ENCODE measurements around the gene RNF212B.
"Not testable (repeated sequence)": the region's sequence is repeated elsewhere in the genome, so short reads cannot be mapped to it uniquely, and the experiment has no call there.

Gene RNF212B

GRCh38 chr14:23242076-23242475 lies 4.3 kb downstream of the RNF212B start:
- DNase-seq (ENCODE audit: low spot score), result no peak

GRCh38 chr14:23243066-23243465 lies 5.3 kb downstream of the RNF212B start:
- DNase-seq (ENCODE audit: low spot score), result no peak

GRCh38 chr14:23245282-23245681 lies 7.5 kb downstream of the RNF212B start:
- DNase-seq (ENCODE audit: low spot score), result no peak

GRCh38 chr14:23248601-23249000 lies 10.9 kb downstream of the RNF212B start:
- DNase-seq (ENCODE audit: low spot score), result no peak

- no peak for DNase-seq (ENCODE audit: low spot score)
These were observed 12.1 kb downstream of the RNF212B start for GRCh38 chr14:23249824-23250223.

GRCh38 chr14:23252006-23252405 lies 14.3 kb downstream of the RNF212B start:
- no peak for DNase-seq (ENCODE audit: low spot score)

GRCh38 chr14:23252420-23253333 lies 14.9 kb downstream of the RNF212B start:
- DNase-seq (ENCODE audit: low spot score), result no peak

- no peak for DNase-seq (ENCODE audit: low spot score)
These were observed 20.5 kb downstream of the RNF212B start for GRCh38 chr14:23258256-23258655.

- DNase-seq (ENCODE audit: low spot score), result no peak
These were observed 21.7 kb downstream of the RNF212B start for GRCh38 chr14:23259426-23259825.

- not testable (repeated sequence) for DNase-seq (ENCODE audit: low spot score)
These were observed 23.1 kb downstream of the RNF212B start for GRCh38 chr14:23260849-23261248.

GRCh38 chr14:23269193-23269592 lies 31.5 kb downstream of the RNF212B start:
- no peak for DNase-seq (ENCODE audit: low spot score)

GRCh38 chr14:23275412-23275811 lies 37.7 kb downstream of the RNF212B start:
- DNase-seq (ENCODE audit: low spot score), result no peak

GRCh38 chr14:23277189-23277588 lies 39.5 kb downstream of the RNF212B start:
- no peak for DNase-seq (ENCODE audit: low spot score)

- not testable (repeated sequence) for DNase-seq (ENCODE audit: low spot score)
These were observed 40.2 kb downstream of the RNF212B start for GRCh38 chr14:23277928-23278327.

GRCh38 chr14:23281247-23281646 lies 43.5 kb downstream of the RNF212B start:
- no peak for DNase-seq (ENCODE audit: low spot score)

GRCh38 chr14:23284654-23285529 lies 47.2 kb downstream of the RNF212B start:
- DNase-seq (ENCODE audit: low spot score), result peak; percentile 53

GRCh38 chr14:23285530-23286019 lies 47.8 kb downstream of the RNF212B start:
- peak; percentile 48 for DNase-seq (ENCODE audit: low spot score)

GRCh38 chr14:23286020-23286901 lies 48.5 kb downstream of the RNF212B start, which contains the start of gene HOMEZ:
Gene HOMEZ, minus strand, starts transcription at chr14:23286132. Its CDS starts 180 bp downstream, at chr14:23285952.
- DNase-seq (ENCODE audit: low spot score), result peak; percentile 97

GRCh38 chr14:23286902-23287479 lies 49.3 kb downstream of the RNF212B start:
- no peak for DNase-seq (ENCODE audit: low spot score)

GRCh38 chr14:23294734-23295561 lies 57.2 kb downstream of the RNF212B start:
- peak; percentile 78 for DNase-seq (ENCODE audit: low spot score)

Measured in NAMALWA (cell line).